SU-DHL-6 (cell line): ENCODE results near the gene TTLL11.

Experiments used
- H2AFZ ChIP-seq: fragments of 200-600 bp; sonication (generic); 2 replicates; pipeline ENCODE4 v1.6.1; 2014; ENCODE audit warnings: low read depth, mild to moderate bottlenecking, moderate library complexity, mixed read lengths, antibody characterized with exemption, low read length; ENCODE audit not compliant: severe bottlenecking
- H3F3A ChIP-seq: fragments of 200-600 bp; shearing (Covaris generic); 2 replicates; pipeline ENCODE4 v1.6.0; 2016; ENCODE audit warnings: antibody characterized with exemption, mild to moderate bottlenecking; ENCODE audit not compliant: insufficient read depth
- H3K27ac ChIP-seq: fragments of 200-600 bp; sonication (generic); 2 replicates; pipeline ENCODE4 v1.5.1; 2016; ENCODE audit warnings: low read depth, mild to moderate bottlenecking, low read length, moderate library complexity, mixed read lengths
- H3K27me3 ChIP-seq: fragments of 200-600 bp; sonication (generic), shearing (Covaris generic); 2 replicates; pipeline ENCODE4 v1.6.0; 2014; ENCODE audit warnings: mild to moderate bottlenecking, low read length
- H3K36me3 ChIP-seq: fragments of 200-600 bp; sonication (generic); 2 replicates; pipeline ENCODE4 v1.6.1; 2014; ENCODE audit warnings: mild to moderate bottlenecking, low read length, mixed read lengths
- H3K4me2 ChIP-seq: fragments of 300-600, 200-600 bp; shearing (Covaris generic), sonication (generic); 2 replicates; pipeline ENCODE4 v1.6.0; 2014; ENCODE audit warnings: low read length, low read depth, mild to moderate bottlenecking; ENCODE audit not compliant: poor library complexity, severe bottlenecking
- H3K4me3 ChIP-seq: fragments of 200-600 bp; sonication (generic); 2 replicates; pipeline ENCODE4 v1.5.1; 2014; ENCODE audit warnings: antibody characterized with exemption, low read length, mild to moderate bottlenecking, mixed read lengths; ENCODE audit not compliant: insufficient read depth, poor library complexity, severe bottlenecking
- H3K79me2 ChIP-seq: fragments of 200-600 bp; sonication (generic); 2 replicates; pipeline ENCODE4 v1.6.1; 2014; ENCODE audit warnings: mild to moderate bottlenecking, low read length, moderate library complexity; ENCODE audit not compliant: insufficient read depth
- H3K9ac ChIP-seq: fragments of 200-600 bp; sonication (generic); 2 replicates; pipeline ENCODE4 v1.7.0; 2014; ENCODE audit warnings: mild to moderate bottlenecking, low read length
- H3K9me2 ChIP-seq: fragments of 200-600 bp; sonication (generic); replicated peaks from 2 replicates; pipeline ENCODE4 v1.6.1; 2014; ENCODE audit warnings: low read length; ENCODE audit not compliant: insufficient read depth
- H3K9me3 ChIP-seq: fragments of 200-600 bp; sonication (generic); 2 replicates; pipeline ENCODE4 v1.6.1; 2014; ENCODE audit warnings: low read length, mixed read lengths; ENCODE audit not compliant: insufficient read depth
- H4K20me1 ChIP-seq: fragments of 200-600 bp; sonication (generic); 2 replicates; pipeline ENCODE4 v1.6.1; 2014; ENCODE audit warnings: low read depth, mild to moderate bottlenecking, antibody characterized with exemption, low read length, moderate library complexity, mixed read lengths
- EZH2phosphoT487 ChIP-seq: fragments of 200-600 bp; sonication (generic), shearing (Covaris generic); conservative IDR thresholded peaks from 2 replicates; pipeline ENCODE4 v1.6.1; 2018; ENCODE audit warnings: mild to moderate bottlenecking, antibody characterized with exemption, low read length, moderate library complexity, mixed read lengths
- TF ChIP-seq, protein P1 (sequence below): fragments of 200-600 bp; sonication (generic); IDR thresholded peaks from one replicate; pipeline ENCODE4 v1.5.1; 2017; ENCODE audit warnings: antibody characterized with exemption, mild to moderate bottlenecking, low read length, moderate library complexity; ENCODE audit not compliant: insufficient read depth, poor library complexity, severe bottlenecking

The TTLL11 gene

GRCh38 chr9:121909111-121909510 lies 184.0 kb downstream of the TTLL11 start:
- H3K9me3 ChIP-seq, result no peaks in the 10 kb centered on the region
- no peaks in the 10 kb centered on the region for H4K20me1 ChIP-seq
- TF ChIP-seq, protein P1, sequence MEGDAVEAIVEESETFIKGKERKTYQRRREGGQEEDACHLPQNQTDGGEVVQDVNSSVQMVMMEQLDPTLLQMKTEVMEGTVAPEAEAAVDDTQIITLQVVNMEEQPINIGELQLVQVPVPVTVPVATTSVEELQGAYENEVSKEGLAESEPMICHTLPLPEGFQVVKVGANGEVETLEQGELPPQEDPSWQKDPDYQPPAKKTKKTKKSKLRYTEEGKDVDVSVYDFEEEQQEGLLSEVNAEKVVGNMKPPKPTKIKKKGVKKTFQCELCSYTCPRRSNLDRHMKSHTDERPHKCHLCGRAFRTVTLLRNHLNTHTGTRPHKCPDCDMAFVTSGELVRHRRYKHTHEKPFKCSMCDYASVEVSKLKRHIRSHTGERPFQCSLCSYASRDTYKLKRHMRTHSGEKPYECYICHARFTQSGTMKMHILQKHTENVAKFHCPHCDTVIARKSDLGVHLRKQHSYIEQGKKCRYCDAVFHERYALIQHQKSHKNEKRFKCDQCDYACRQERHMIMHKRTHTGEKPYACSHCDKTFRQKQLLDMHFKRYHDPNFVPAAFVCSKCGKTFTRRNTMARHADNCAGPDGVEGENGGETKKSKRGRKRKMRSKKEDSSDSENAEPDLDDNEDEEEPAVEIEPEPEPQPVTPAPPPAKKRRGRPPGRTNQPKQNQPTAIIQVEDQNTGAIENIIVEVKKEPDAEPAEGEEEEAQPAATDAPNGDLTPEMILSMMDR, result no peak
- no peak for TF ChIP-seq EZH2phosphoT487
- no peak overlapping the region for H2AFZ ChIP-seq
- no peaks in the 10 kb centered on the region for H3K9me2 ChIP-seq
- no peak overlapping the region for H3K9ac ChIP-seq
- H3F3A ChIP-seq, result no peaks in the 10 kb centered on the region
- H3K36me3 ChIP-seq, result no peaks in the 10 kb centered on the region
- no peak overlapping the region for H3K4me2 ChIP-seq
- H3K79me2 ChIP-seq, result no peaks in the 10 kb centered on the region
- no peaks in the 10 kb centered on the region for H3K27me3 ChIP-seq
- no peak overlapping the region for H3K27ac ChIP-seq
- H3K4me3 ChIP-seq, result no peak overlapping the region

- Histone ChIP-seq H3K9me3 (no peaks in the 10 kb centered on the region), H2AFZ (no peak overlapping the region), H3F3A (no peaks in the 10 kb centered on the region), H3K9ac (no peak overlapping the region), H3K36me3 (no peaks in the 10 kb centered on the region), H3K79me2 (no peaks in the 10 kb centered on the region), H3K9me2 (no peaks in the 10 kb centered on the region), H3K27ac (no peak overlapping the region), H3K4me2 (no peak overlapping the region), H3K4me3 (no peak overlapping the region), H3K27me3 (no peaks in the 10 kb centered on the region), H4K20me1 (no peaks in the 10 kb centered on the region)
- TF ChIP-seq, protein P1, result no peak
- TF ChIP-seq EZH2phosphoT487, result no peak
Observed at GRCh38 chr9:121906074-121906870, 186.8 kb downstream of the TTLL11 start.

DNA sequence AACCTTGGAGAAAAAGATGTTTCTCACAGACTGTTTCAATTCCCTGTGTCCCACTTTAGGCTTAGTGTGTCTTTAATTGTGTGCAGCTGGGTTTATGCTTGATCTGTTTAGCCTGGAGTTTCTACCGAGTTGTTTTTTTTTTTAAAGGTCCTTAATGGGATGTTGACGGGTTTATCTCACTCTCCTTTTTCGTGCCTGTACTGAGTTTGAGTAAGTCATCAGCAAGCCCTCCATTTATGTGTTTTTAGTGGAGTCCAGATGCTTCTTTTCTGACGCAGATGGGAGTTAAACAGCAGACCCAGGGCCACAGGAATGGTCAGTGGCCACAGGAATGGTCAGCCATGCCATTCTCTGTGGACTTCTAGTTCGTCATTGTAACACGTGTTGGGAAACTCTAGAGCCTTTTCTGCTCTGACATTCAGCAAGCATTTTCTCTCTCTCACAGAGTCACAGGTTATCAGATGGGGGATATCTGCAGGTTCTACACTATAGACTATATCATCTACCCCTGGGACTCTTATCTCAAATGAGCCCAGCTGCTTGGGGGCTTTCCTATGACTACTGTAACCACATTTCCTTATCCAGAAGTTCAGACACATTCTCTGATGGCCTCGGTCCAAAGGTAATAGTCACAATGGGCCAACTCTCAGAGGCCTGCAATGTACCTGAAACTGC lies 190.5 kb downstream of the TTLL11 start:
- no peaks in the 10 kb centered on the region for H3F3A ChIP-seq
- H3K27me3 ChIP-seq, result no peaks in the 10 kb centered on the region
- H3K9me3 ChIP-seq, result peaks cover 9% of the 10 kb centered on the region; the same call in 1 of the 2 replicates
- H3K36me3 ChIP-seq, result no peaks in the 10 kb centered on the region
- H3K79me2 ChIP-seq, result no peaks in the 10 kb centered on the region
- no peak overlapping the region for H3K4me2 ChIP-seq
- no peaks in the 10 kb centered on the region for H3K9me2 ChIP-seq
- H3K4me3 ChIP-seq, result no peak overlapping the region
- TF ChIP-seq, protein P1, result no peak
- no peak for TF ChIP-seq EZH2phosphoT487
- H2AFZ ChIP-seq, result no peak overlapping the region
- H3K27ac ChIP-seq, result no peak overlapping the region
- H3K9ac ChIP-seq, result no peak overlapping the region
- no peaks in the 10 kb centered on the region for H4K20me1 ChIP-seq
